Frontal cortex (tissue), 4 donors: ENCODE data around the gene ZSCAN10. TPM values are rescaled to one million over a fixed set of nuclear protein-coding genes. Genes with fewer than 3 reads are reported as not detected.
"Not testable (repeated sequence)": the region's sequence is repeated elsewhere in the genome, so short reads cannot be mapped to it uniquely, and the experiment has no call there.

Experiments
- DNase-seq, 2 donors: peaks; one replicate each; pipeline ENCODE4 v3.0.0; 2012; ENCODE audit warnings: low spot score in 2 of 2
- FAIRE-seq: peaks from 2 replicates; lab custom pipeline; 2012; peaks lifted over from hg19 to GRCh38; lab: Jason Lieb, UNC
- total RNA-seq: library from RNA; depleted of rRNA; stranded (reverse); fragments of >200 nt; gene quantifications from one replicate; pipeline ENCODE4 v1.2.3, GENCODE V29; 2014
- donor health status: control.
- donor health status: control.
- donor health status: control.

ZSCAN10 gene
- total RNA-seq, 1 donor from 2014 or later: not detected

- no peak for DNase-seq
- FAIRE-seq: no peak
These were observed 28.4 kb downstream of the ZSCAN10 start for GRCh38 chr16:3070608-3071111.

DNA sequence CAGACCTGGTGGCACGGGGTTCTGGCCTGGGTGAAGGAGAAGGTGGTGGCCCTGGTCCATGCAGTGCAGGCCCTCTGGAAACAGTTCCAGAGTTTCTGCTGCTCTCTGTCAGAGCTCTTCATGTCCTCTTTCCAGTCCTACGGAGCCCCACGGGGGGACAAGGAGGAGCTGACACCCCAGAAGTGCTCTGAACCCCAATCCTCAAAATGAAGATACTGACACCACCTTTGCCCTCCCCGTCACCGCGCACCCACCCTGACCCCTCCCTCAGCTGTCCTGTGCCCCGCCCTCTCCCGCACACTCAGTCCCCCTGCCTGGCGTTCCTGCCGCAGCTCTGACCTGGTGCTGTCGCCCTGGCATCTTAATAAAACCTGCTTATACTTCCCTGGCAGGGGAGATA, 29.9 kb downstream of the ZSCAN10 start:
- not testable (repeated sequence) for FAIRE-seq, DNase-seq

GRCh38 chr16:3068487-3068886, 30.6 kb downstream of the ZSCAN10 start:
- no peak for DNase-seq
- FAIRE-seq: no peak

GRCh38 chr16:3066440-3066748, 32.7 kb downstream of the ZSCAN10 start:
- DNase-seq (no peak), FAIRE-seq (no peak)

DNA sequence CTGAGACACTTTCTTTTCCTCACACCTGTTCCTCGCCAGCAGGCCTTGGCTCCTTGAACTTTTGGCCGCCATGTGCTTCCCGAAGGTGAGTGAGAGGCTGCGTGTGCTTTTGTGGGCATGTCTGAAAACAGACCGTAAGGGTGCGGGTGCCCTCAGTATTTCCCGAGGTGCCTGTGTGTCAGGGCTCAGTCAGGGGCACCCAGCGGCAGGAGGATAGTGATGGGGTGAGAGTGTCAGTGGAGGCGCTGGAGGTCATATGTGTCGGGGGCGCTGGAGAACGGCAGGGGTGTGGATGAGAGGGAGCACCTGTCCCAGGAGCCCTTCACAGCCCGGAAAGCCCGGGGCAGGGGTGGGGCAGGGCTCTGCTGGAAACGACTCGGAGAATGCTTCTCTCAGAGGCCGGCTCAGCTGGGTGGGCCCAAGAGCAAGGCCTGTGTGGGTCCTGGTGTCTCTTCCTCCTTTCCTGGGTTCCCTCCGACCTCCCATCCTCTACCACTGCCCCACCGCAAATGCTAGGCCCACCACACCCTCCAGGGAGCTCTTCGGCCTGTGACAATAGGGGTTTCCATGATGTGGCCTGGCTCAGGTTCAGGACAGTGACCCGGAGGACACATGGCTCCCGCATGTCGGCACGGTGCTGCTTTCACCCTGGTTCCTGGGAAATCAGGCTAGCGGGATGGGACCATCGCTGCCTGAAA, 33.2 kb downstream of the ZSCAN10 start:
- DNase-seq: no peak
- no peak for FAIRE-seq

GRCh38 chr16:3065069-3065741, 33.9 kb downstream of the ZSCAN10 start, which contains the start of gene IL32:
IL32 (plus strand) TSS chr16:3065640; CDS start chr16:3065812, 172 bp downstream.
- DNase-seq (no peak), FAIRE-seq (no peak)

DNA sequence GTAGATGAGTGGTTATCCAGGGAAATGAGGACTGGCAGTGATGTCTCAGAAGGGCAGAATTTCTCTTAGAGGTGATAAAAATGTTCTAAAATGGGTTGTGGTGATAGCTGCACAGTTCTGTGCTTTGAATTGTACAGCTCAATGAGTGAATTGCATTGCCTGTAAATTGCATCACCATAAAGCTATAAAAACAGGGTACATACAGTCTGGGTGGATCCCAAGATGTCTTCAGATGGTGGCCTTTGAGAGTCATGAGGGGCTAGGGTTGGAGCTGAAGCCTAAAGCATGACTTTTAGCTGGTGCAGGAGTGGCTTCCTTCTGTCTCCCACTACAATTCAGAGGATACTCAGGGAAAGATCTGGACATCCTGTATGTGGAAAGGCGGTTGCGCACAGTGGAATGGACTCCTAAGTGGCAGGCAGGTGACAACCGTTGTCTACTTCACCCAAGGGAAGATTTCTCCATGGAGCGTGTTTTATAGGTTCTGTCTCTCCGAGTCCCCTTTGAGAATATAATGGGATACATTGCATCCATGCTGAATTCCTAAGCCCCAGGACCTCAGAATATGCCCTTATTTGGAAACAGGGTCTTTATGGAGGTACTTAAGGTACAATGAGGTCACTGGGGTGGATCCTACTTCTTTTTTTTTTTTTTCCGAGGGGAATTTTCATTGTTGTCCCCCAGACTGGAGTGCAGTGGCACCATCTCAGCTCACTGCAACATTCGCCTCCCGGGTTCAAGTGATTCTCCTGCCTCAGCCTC, 35.3 kb downstream of the ZSCAN10 start:
- DNase-seq: no peak
- no peak for FAIRE-seq

DNA sequence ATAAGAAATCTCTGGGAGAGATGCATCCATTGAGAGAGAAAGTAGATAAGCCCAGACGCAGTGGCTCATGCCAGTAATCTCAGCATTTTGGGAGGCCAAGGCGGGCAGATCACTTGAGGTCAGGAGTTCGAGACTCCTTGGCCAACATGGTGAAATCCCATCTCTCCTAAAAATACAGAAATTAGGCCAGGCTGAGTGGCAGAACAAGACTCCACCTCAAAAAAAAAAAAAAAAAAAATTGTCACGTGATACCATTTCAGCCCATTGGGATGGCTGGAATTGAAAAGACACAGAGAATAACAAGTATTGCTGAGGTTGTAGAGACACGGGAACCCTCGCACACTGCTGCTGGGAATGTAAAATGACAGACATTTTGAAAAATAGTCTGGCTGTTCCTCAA, 36.5 kb downstream of the ZSCAN10 start:
- FAIRE-seq: no peak
- no peak for DNase-seq

GRCh38 chr16:3060339-3061127, 38.6 kb downstream of the ZSCAN10 start:
- FAIRE-seq (no peak), DNase-seq (no peak)

DNA sequence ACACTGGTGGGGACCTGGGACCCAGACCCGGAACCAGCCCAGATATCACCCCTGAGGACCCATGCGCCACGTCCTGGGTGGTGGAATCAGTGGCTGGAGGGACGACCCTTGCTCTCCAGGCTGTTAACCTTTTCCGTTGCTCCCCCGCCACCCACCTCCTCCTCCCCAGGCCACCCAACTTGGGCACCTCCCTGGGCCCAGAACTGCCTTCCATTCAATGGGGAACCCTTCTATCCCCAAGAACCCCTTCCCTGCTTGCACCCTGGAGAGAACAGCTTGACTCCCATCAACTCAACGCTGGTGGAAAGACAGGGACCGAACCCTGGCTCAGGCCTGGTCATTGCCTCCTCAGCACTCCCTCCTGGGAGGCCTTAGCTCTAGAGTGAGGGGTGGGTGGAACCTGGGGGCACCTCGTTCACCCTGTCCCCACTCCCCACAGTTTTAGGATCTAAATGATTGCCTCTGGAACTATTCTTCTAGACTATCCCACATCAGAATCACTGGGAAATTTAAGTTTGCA, 39.3 kb downstream of the ZSCAN10 start:
- DNase-seq: peak in 1 of 2 donors; percentile 42
- FAIRE-seq: no peak

DNA sequence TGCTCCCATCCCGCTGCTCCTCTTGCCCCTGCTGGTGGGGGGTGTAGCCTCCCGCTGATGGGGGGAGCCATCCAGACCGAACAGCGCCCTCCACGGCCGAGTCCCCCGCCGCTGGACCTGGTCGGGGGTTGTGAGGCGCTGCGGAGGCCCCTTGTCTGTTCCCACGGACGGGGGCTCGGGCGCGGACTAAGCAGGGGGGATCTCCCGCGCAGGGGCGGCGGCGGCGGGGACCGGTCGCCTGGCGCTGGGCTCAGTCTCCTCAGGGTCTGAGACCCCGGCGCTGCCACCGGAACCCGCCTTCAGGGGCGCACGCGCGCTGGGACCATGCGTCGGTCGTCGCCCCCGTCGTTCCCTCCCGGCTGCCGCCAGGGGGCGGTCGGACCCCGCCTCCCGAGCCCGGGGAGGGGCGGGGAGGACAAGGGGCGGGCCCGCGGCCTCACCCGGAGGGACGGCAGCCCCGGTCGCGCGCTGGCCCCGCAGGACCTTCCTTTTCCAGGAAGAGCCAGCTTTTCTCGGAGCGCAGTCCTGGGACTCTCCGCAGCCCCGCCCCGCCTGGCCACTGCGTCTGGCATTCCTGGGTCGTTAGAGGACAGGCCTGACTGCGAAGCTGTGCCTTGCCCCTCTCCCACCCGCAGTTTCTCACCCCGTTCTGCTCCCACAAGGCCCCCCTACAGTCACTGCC, 39.9 kb downstream of the ZSCAN10 start:
- FAIRE-seq: no peak
- DNase-seq: peak; percentile 91 to 96

DNA sequence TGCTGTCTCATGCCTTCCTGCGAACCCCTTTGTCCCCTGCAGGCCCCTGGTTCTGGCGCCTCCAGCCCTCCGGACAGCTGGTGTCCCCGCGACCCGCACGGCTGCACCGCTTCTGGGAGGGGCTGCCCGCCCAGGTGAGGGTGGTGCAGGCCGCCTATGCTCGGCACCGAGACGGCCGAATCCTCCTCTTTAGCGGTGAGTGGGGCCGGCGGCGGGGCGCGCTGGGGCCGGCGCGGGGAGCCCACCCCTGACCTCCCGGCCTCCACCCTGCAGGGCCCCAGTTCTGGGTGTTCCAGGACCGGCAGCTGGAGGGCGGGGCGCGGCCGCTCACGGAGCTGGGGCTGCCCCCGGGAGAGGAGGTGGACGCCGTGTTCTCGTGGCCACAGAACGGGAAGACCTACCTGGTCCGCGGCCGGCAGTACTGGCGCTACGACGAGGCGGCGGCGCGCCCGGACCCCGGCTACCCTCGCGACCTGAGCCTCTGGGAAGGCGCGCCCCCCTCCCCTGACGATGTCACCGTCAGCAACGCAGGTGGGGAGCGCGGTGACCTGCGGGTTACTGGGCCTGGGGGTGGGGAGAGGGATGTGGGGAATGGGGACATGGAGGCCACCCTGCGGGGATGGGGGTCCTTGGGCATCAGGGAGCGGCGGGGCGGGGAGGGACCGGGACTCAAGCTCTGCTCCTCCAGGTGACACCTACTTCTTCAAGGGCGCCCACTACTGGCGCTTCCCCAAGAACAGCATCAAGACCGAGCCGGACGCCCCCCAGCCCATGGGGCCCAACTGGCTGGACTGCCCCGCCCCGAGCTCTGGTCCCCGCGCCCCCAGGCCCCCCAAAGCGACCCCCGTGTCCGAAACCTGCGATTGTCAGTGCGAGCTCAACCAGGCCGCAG, 40.7 kb downstream of the ZSCAN10 start:
- no peak for FAIRE-seq
- peak in 1 of 2 donors; percentile 61 for DNase-seq

GRCh38 chr16:3057181-3058138, 41.6 kb downstream of the ZSCAN10 start:
- DNase-seq (no peak), FAIRE-seq (no peak)

DNA sequence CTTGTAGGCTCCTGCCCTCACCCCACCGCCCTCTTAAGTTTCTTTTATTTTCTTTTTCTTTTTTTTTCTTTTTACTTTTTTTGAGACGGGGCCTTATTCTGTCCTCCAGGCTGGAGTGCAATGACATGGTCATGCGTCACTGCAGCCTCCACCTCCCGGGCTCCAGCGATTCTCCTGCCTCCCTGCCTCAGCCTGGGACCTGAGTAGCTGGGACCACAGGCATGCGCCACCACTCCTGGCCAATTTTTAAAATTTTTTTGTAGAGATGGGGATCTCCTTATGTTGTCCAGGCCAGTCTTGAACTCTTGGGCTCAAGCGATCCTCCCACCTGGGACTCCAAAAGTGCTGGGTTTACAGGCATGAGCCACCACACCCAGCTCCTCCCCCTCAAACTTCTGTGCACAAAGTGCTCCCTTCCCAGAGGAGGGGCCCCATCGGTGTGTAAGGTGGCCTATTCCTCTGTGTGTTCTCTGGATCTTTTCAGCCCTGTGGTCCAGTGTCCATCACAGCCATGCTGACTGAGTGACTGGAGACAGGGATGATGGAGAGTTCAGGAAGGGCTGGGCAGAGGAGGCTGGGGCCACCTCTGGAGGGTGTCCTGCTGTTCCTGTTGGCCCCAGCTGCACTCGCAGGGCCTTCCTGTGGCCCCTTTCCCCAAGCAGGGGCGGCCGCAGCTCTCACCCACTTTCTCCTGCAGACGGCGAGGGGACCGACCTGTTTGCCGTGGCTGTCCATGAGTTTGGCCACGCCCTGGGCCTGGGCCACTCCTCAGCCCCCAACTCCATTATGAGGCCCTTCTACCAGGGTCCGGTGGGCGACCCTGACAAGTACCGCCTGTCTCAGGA, 42.5 kb downstream of the ZSCAN10 start:
- DNase-seq (no peak), FAIRE-seq (no peak)

- FAIRE-seq, DNase-seq: not testable (repeated sequence)
These were observed 43.4 kb downstream of the ZSCAN10 start for GRCh38 chr16:3055734-3056115.
